Measurements from ENCODE around the gene PICALM. TPM values are rescaled to one million over a fixed set of nuclear protein-coding genes. Genes with fewer than 3 reads are reported as not detected.

PICALM gene
- total RNA-seq, 1 donor from 2014 or later = 328 TPM

GRCh38 chr11:86079421-86079820, 10.5 kb upstream of the PICALM start:
- peaks cover 33% of the 10 kb centered on the region for H3K9me3 Mint-ChIP-seq (ENCODE audit: low read depth)
- H3K4me3 Mint-ChIP-seq (ENCODE audit: unreplicated experiment) = no peak overlapping the region
- no peak for TF ChIP-seq CTCF (IDR thresholded peaks at IDR 0.05)
- peaks cover 12% of the 10 kb centered on the region for H3K4me1 Mint-ChIP-seq (ENCODE audit: low read depth)
- no peak for DNase-seq (ENCODE audit: low spot score)
- H3K27me3 Mint-ChIP-seq (ENCODE audit: low read depth) = no peaks in the 10 kb centered on the region
- H3K36me3 Mint-ChIP-seq (ENCODE audit: low read depth) = peaks cover 6% of the 10 kb centered on the region
- H3K27ac Mint-ChIP-seq (ENCODE audit: unreplicated experiment) = no peak overlapping the region

DNA sequence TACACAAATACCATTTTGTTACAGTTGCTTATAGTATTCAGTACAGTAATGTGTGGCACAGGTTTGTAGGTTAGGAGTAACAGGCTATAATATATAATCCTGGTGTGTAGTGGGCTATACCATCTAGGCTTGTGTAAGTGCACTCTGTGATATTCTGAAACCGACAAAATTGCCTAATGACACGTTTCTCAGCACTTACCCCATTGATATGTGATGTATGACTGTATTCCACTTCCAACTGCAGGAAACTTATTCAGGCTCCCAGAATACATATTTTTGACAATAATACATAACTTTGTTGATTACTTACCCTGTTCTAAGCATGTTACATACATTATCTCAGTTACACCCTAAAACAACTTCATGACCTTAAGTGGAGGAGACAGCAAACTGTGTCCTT, 5.1 kb upstream of the PICALM start:
- Mint-ChIP-seq H3K4me3 (ENCODE audit: unreplicated experiment) (no peak overlapping the region), H3K36me3 (ENCODE audit: low read depth) (no peaks in the 10 kb centered on the region), H3K27ac (ENCODE audit: unreplicated experiment) (no peak overlapping the region), H3K27me3 (ENCODE audit: low read depth) (no peaks in the 10 kb centered on the region), H3K4me1 (ENCODE audit: low read depth) (peaks cover 41% of the 10 kb centered on the region), H3K9me3 (ENCODE audit: low read depth) (peaks cover 11% of the 10 kb centered on the region)
- no peak for DNase-seq (ENCODE audit: low spot score)
- TF ChIP-seq CTCF (IDR thresholded peaks at IDR 0.05) = no peak

DNA sequence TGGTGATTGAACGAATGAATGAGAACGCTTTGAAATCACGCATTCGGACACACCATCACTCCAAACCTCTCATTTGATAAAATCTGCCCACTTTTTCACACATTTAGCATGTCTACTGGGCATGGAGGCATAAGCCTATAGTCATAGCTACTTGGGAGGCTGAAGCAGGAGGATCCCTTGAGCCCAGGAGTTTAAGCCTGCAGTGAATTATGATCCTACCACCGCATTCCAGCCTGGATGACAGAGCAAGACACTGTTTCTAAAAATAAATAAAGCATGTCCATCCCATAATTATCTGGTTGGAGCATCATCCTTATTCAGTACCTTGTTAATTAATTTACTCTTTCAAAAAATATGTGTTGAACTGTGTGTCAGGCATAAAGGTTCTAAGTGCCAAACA, 3.3 kb upstream of the PICALM start:
- Mint-ChIP-seq H3K4me3 (ENCODE audit: unreplicated experiment) (no peak overlapping the region), H3K4me1 (ENCODE audit: low read depth) (peaks cover 31% of the 10 kb centered on the region), H3K27ac (ENCODE audit: unreplicated experiment) (no peak overlapping the region), H3K9me3 (ENCODE audit: low read depth) (peaks cover 2% of the 10 kb centered on the region), H3K36me3 (ENCODE audit: low read depth) (peaks cover 8% of the 10 kb centered on the region), H3K27me3 (ENCODE audit: low read depth) (no peaks in the 10 kb centered on the region)
- no peak for TF ChIP-seq CTCF (IDR thresholded peaks at IDR 0.05)
- DNase-seq (ENCODE audit: low spot score) = no peak

GRCh38 chr11:86070142-86071056, 1.5 kb upstream of the PICALM start:
- Mint-ChIP-seq H3K4me1 (ENCODE audit: low read depth) (peaks cover 33% of the 10 kb centered on the region), H3K27me3 (ENCODE audit: low read depth) (no peaks in the 10 kb centered on the region), H3K9me3 (ENCODE audit: low read depth) (no peaks in the 10 kb centered on the region), H3K4me3 (ENCODE audit: unreplicated experiment) (peak overlapping the region; percentile 71), H3K36me3 (ENCODE audit: low read depth) (peaks cover 9% of the 10 kb centered on the region), H3K27ac (ENCODE audit: unreplicated experiment) (peak overlapping the region; percentile 100)
- no peak for DNase-seq (ENCODE audit: low spot score)
- TF ChIP-seq CTCF (IDR thresholded peaks at IDR 0.05) = no peak

- H3K9me3 Mint-ChIP-seq (ENCODE audit: low read depth) = no peaks in the 10 kb centered on the region
- peak overlapping the region; percentile 71 for H3K4me3 Mint-ChIP-seq (ENCODE audit: unreplicated experiment)
- peaks cover 9% of the 10 kb centered on the region for H3K36me3 Mint-ChIP-seq (ENCODE audit: low read depth)
- DNase-seq (ENCODE audit: low spot score) = no peak
- no peak for TF ChIP-seq CTCF (IDR thresholded peaks at IDR 0.05)
- H3K27me3 Mint-ChIP-seq (ENCODE audit: low read depth) = no peaks in the 10 kb centered on the region
- peaks cover 40% of the 10 kb centered on the region for H3K4me1 Mint-ChIP-seq (ENCODE audit: low read depth)
- peak overlapping the region; percentile 100 for H3K27ac Mint-ChIP-seq (ENCODE audit: unreplicated experiment)
Measured at GRCh38 chr11:86069408-86070101, 671 bp upstream of the PICALM start.
